AG09319 (cell line): ENCODE data around the gene KCNJ15.
"Not testable (repeated sequence)": the region's sequence is repeated elsewhere in the genome, so short reads cannot be mapped to it uniquely, and the experiment has no call there.

Experiments used
- DNase-seq: peaks from one replicate; pipeline ENCODE4 v3.0.0-alpha.2; 2010; ENCODE audit warnings: low read depth; ENCODE audit errors: extremely low read depth
- CTCF ChIP-seq: IDR thresholded peaks from 2 replicates; pipeline ENCODE4 v1.5.1; 2011; ENCODE audit warnings: low read depth, mild to moderate bottlenecking, inconsistent platforms, low read length, moderate library complexity

The KCNJ15 gene

GRCh38 chr21:38244885-38245869 is 11.6 kb upstream of the KCNJ15 start:
- peak; percentile 69 for DNase-seq
- TF ChIP-seq CTCF: no peak

- no peak for TF ChIP-seq CTCF
- DNase-seq: no peak
These were observed 10.3 kb upstream of the KCNJ15 start for GRCh38 chr21:38246511-38246910.

- not testable (repeated sequence) for DNase-seq
These were observed 9.7 kb upstream of the KCNJ15 start for GRCh38 chr21:38247054-38247453.

GRCh38 chr21:38247738-38248510 is 8.9 kb upstream of the KCNJ15 start:
- no peak for DNase-seq
- no peak for TF ChIP-seq CTCF

GRCh38 chr21:38249256-38249655 is 7.5 kb upstream of the KCNJ15 start:
- no peak for TF ChIP-seq CTCF
- no peak for DNase-seq

GRCh38 chr21:38249696-38250278 is 7.0 kb upstream of the KCNJ15 start:
- no peak for TF ChIP-seq CTCF
- no peak for DNase-seq

GRCh38 chr21:38250991-38251418 is 5.8 kb upstream of the KCNJ15 start:
- TF ChIP-seq CTCF: no peak
- no peak for DNase-seq
